Neural progenitor cell (in vitro differentiated cells): ENCODE data around the gene NETO1. TPM values are rescaled to one million over a fixed set of nuclear protein-coding genes. Genes with fewer than 3 reads are reported as not detected.

Experiments used
- DNase-seq: peaks from one replicate; pipeline ENCODE4 v3.0.0-alpha.2; 2016; ENCODE audit warnings: low spot score
- H2AFZ ChIP-seq: fragments of 200-600 bp; sonication (generic); replicated peaks from 2 replicates; pipeline ENCODE4 v1.6.1; 2016; ENCODE audit warnings: antibody characterized with exemption
- H3F3A ChIP-seq: fragments of 200-600 bp; sonication (generic); 2 replicates; pipeline ENCODE4 v1.6.1; 2016; ENCODE audit warnings: antibody characterized with exemption, low read depth
- H3K27ac ChIP-seq: fragments of 200-600 bp; sonication (generic); 2 replicates; pipeline ENCODE4 v1.5.1; 2016; ENCODE audit warnings: mild to moderate bottlenecking
- H3K27me3 ChIP-seq: fragments of 200-600 bp; sonication (generic); 2 replicates; pipeline ENCODE4 v1.6.1; 2016; ENCODE audit warnings: mild to moderate bottlenecking, moderate library complexity
- H3K36me3 ChIP-seq: fragments of 200-600 bp; sonication (generic); 2 replicates; pipeline ENCODE4 v1.5.1; 2016
- H3K4me1 ChIP-seq: fragments of 200-600 bp; sonication (generic); 2 replicates; pipeline ENCODE4 v1.6.1; 2016; ENCODE audit warnings: mixed run types
- H3K4me2 ChIP-seq: fragments of 200-600 bp; sonication (generic); 2 replicates; pipeline ENCODE4 v1.6.1; 2016
- H3K4me3 ChIP-seq: fragments of 200-600 bp; sonication (generic); 2 replicates; pipeline ENCODE4 v1.5.1; 2016
- H3K79me2 ChIP-seq: fragments of 200-600 bp; sonication (generic); 2 replicates; pipeline ENCODE4 v1.6.1; 2016; ENCODE audit warnings: low read depth
- H3K9ac ChIP-seq: fragments of 200-600 bp; sonication (generic); 2 replicates; pipeline ENCODE4 v1.6.1; 2016
- H3K9me3 ChIP-seq: fragments of 200-600 bp; sonication (generic); 2 replicates; pipeline ENCODE4 v1.5.1; 2016; ENCODE audit warnings: low read depth
- H4K20me1 ChIP-seq: fragments of 200-600 bp; sonication (generic); 2 replicates; pipeline ENCODE4 v1.6.1; 2016; ENCODE audit warnings: low read depth
- H3K27ac Mint-ChIP-seq: 3 replicates; pipeline ENCODE4 v1.8.0; 2021; ENCODE audit warnings: mixed read lengths
- H3K27me3 Mint-ChIP-seq: 2 replicates; pipeline ENCODE4 v1.8.0; 2022; ENCODE audit warnings: low read depth, mild to moderate bottlenecking, inconsistent platforms, moderate library complexity, mixed read lengths; ENCODE audit not compliant: insufficient read depth
- H3K36me3 Mint-ChIP-seq: 3 replicates; pipeline ENCODE4 v1.8.0; 2021; ENCODE audit warnings: mixed read lengths
- H3K4me1 Mint-ChIP-seq: 3 replicates; pipeline ENCODE4 v1.8.0; 2021; ENCODE audit warnings: mixed read lengths
- H3K4me3 Mint-ChIP-seq: 3 replicates; pipeline ENCODE4 v1.8.0; 2021; ENCODE audit warnings: mild to moderate bottlenecking, moderate library complexity, mixed read lengths
- H3K9me3 Mint-ChIP-seq: 3 replicates; pipeline ENCODE4 v1.8.0; 2020; ENCODE audit warnings: mixed read lengths
- CTCF ChIP-seq: fragments of 200-600 bp; sonication (generic); IDR thresholded peaks from 2 replicates; pipeline ENCODE4 v1.5.1; 2017; ENCODE audit warnings: antibody characterized with exemption, mild to moderate bottlenecking
- EZH2 ChIP-seq: fragments of 200-600 bp; sonication (generic); IDR thresholded peaks from 2 replicates; pipeline ENCODE4 v1.6.1; 2017; ENCODE audit warnings: antibody characterized with exemption, mild to moderate bottlenecking, moderate library complexity
- EZH2phosphoT487 ChIP-seq: fragments of 200-600 bp; sonication (generic); IDR thresholded peaks from 2 replicates; pipeline ENCODE4 v1.6.1; 2017; ENCODE audit warnings: antibody characterized with exemption
- total RNA-seq: library from RNA; depleted of rRNA; stranded (reverse); fragments of >200 nt; gene quantifications from 2 replicates; pipeline ENCODE4 v1.2.3, GENCODE V29; 2015; ENCODE audit warnings: low replicate concordance

NETO1 gene
- total RNA-seq, 1 donor from 2014 or later: 3.2 TPM

GRCh38 chr18:72811047-72811446, 56.7 kb downstream of the NETO1 start:
- no peak for DNase-seq
- H3K27me3 Mint-ChIP-seq: peaks cover 3% of the 10 kb centered on the region
- Histone ChIP-seq H3K9ac (no peak overlapping the region), H3K4me3 (no peak overlapping the region), H3K9me3 (no peaks in the 10 kb centered on the region), H3K79me2 (no peaks in the 10 kb centered on the region), H3K36me3 (no peaks in the 10 kb centered on the region), H3K27ac (no peak overlapping the region), H3K4me2 (no peak overlapping the region), H3K27me3 (no peaks in the 10 kb centered on the region), H3K4me1 (no peaks in the 10 kb centered on the region), H3F3A (no peaks in the 10 kb centered on the region), H2AFZ (no peak overlapping the region), H4K20me1 (no peaks in the 10 kb centered on the region)
- H3K36me3 Mint-ChIP-seq: no peaks in the 10 kb centered on the region
- no peaks in the 10 kb centered on the region for H3K4me1 Mint-ChIP-seq
- H3K4me3 Mint-ChIP-seq: no peak overlapping the region
- H3K9me3 Mint-ChIP-seq: no peaks in the 10 kb centered on the region
- no peak for TF ChIP-seq EZH2
- TF ChIP-seq CTCF: no peak
- TF ChIP-seq EZH2phosphoT487: no peak
- no peak overlapping the region for H3K27ac Mint-ChIP-seq

GRCh38 chr18:72808680-72809079, 59.1 kb downstream of the NETO1 start:
- DNase-seq: no peak
- Histone ChIP-seq H3K27ac (no peak overlapping the region), H3K79me2 (no peaks in the 10 kb centered on the region), H3K4me2 (no peak overlapping the region), H2AFZ (no peak overlapping the region), H3K27me3 (no peaks in the 10 kb centered on the region), H3K9ac (no peak overlapping the region), H3K36me3 (no peaks in the 10 kb centered on the region), H4K20me1 (no peaks in the 10 kb centered on the region), H3K4me1 (no peaks in the 10 kb centered on the region), H3K4me3 (no peak overlapping the region), H3K9me3 (no peaks in the 10 kb centered on the region), H3F3A (no peaks in the 10 kb centered on the region)
- no peak for TF ChIP-seq CTCF
- TF ChIP-seq EZH2phosphoT487: no peak
- TF ChIP-seq EZH2: no peak
- Mint-ChIP-seq H3K36me3 (no peaks in the 10 kb centered on the region), H3K4me1 (no peaks in the 10 kb centered on the region), H3K27ac (no peak overlapping the region), H3K4me3 (no peak overlapping the region), H3K27me3 (peaks cover 3% of the 10 kb centered on the region), H3K9me3 (no peaks in the 10 kb centered on the region)

- Histone ChIP-seq H3F3A (no peaks in the 10 kb centered on the region), H3K4me2 (no peak overlapping the region), H3K27ac (no peak overlapping the region), H3K27me3 (no peaks in the 10 kb centered on the region), H3K4me3 (no peak overlapping the region), H4K20me1 (no peaks in the 10 kb centered on the region), H3K79me2 (no peaks in the 10 kb centered on the region), H3K36me3 (no peaks in the 10 kb centered on the region), H3K9ac (no peak overlapping the region), H2AFZ (no peak overlapping the region), H3K9me3 (no peaks in the 10 kb centered on the region), H3K4me1 (no peaks in the 10 kb centered on the region)
- H3K36me3 Mint-ChIP-seq: no peaks in the 10 kb centered on the region
- H3K27me3 Mint-ChIP-seq: no peaks in the 10 kb centered on the region
- no peaks in the 10 kb centered on the region for H3K9me3 Mint-ChIP-seq
- no peak overlapping the region for H3K4me3 Mint-ChIP-seq
- no peak for DNase-seq
- no peak for TF ChIP-seq CTCF
- TF ChIP-seq EZH2: no peak
- no peak for TF ChIP-seq EZH2phosphoT487
- no peak overlapping the region for H3K27ac Mint-ChIP-seq
- H3K4me1 Mint-ChIP-seq: no peaks in the 10 kb centered on the region
Measured at GRCh38 chr18:72799106-72799505, 68.7 kb downstream of the NETO1 start.

- no peaks in the 10 kb centered on the region for H3K36me3 ChIP-seq
- no peaks in the 10 kb centered on the region for H4K20me1 ChIP-seq
- no peak for DNase-seq
- no peaks in the 10 kb centered on the region for H3K27me3 Mint-ChIP-seq
- TF ChIP-seq CTCF: no peak
- no peak for TF ChIP-seq EZH2
- no peak overlapping the region for H3K9ac ChIP-seq
- H3K9me3 Mint-ChIP-seq: no peaks in the 10 kb centered on the region
- H3K9me3 ChIP-seq: no peaks in the 10 kb centered on the region
- no peaks in the 10 kb centered on the region for H3K4me1 Mint-ChIP-seq
- no peak overlapping the region for H3K4me2 ChIP-seq
- no peaks in the 10 kb centered on the region for H3K36me3 Mint-ChIP-seq
- H3K4me1 ChIP-seq: no peaks in the 10 kb centered on the region
- H3K4me3 Mint-ChIP-seq: no peak overlapping the region
- H3K27me3 ChIP-seq: no peaks in the 10 kb centered on the region
- H2AFZ ChIP-seq: no peak overlapping the region
- H3K27ac Mint-ChIP-seq: no peak overlapping the region
- H3F3A ChIP-seq: no peaks in the 10 kb centered on the region
- no peak overlapping the region for H3K4me3 ChIP-seq
- H3K27ac ChIP-seq: no peak overlapping the region
- no peaks in the 10 kb centered on the region for H3K79me2 ChIP-seq
Measured at GRCh38 chr18:72783530-72783929, 84.3 kb downstream of the NETO1 start.
